ENCODE data around the gene GRIK3.

The GRIK3 gene

DNA sequence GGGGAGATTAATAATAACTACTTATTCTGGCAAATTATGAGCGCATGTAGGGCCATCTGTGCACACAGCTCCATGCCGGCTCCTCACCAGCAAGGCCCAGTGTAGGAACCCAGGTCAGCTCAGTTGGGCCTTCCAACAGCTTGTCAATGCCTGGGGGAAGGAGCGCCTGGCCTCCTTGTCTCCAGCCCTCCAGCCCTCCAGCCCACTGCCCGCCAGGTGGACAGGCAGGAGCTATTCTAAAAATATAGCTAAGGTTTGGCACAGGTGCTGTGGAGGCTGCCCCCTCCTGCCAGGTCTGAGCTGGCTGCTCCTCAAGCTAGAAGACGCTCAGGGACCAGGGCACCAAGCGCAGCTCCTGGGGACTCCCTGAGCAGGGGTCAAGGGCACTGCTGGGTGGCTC, 85.7 kb downstream of the GRIK3 start:
- DNase-seq (ENCODE audit: low spot score): no peak
- TF ChIP-seq, protein P1, sequence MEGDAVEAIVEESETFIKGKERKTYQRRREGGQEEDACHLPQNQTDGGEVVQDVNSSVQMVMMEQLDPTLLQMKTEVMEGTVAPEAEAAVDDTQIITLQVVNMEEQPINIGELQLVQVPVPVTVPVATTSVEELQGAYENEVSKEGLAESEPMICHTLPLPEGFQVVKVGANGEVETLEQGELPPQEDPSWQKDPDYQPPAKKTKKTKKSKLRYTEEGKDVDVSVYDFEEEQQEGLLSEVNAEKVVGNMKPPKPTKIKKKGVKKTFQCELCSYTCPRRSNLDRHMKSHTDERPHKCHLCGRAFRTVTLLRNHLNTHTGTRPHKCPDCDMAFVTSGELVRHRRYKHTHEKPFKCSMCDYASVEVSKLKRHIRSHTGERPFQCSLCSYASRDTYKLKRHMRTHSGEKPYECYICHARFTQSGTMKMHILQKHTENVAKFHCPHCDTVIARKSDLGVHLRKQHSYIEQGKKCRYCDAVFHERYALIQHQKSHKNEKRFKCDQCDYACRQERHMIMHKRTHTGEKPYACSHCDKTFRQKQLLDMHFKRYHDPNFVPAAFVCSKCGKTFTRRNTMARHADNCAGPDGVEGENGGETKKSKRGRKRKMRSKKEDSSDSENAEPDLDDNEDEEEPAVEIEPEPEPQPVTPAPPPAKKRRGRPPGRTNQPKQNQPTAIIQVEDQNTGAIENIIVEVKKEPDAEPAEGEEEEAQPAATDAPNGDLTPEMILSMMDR (IDR thresholded peaks at IDR 0.05; ENCODE audit: extremely low read depth, missing control alignments): no peak

- no peak for DNase-seq (ENCODE audit: low spot score)
- TF ChIP-seq, protein P1 (IDR thresholded peaks at IDR 0.05; ENCODE audit: extremely low read depth, missing control alignments): no peak
Observed at GRCh38 chr1:36948147-36948546, 86.2 kb downstream of the GRIK3 start.

DNA sequence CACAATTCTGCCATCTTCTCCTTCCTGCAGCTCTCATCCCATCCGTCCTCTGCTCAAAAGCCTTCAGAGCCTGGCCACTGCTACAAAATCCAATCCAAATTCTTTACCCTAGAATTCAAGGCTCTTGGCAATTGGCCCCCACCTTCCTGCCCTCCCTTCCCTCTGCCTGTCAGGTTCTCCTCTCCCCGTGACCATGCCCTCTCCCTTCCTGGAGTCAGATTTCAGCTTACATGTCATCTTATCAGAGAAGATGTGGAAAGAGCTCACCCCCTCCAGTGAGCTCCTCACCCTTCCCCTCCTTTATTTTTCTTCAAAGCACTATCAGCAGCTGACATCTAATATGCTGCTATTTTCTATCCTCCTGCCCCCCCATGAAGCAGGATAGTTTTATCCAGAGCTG, 86.9 kb downstream of the GRIK3 start:
- TF ChIP-seq, protein P1 (IDR thresholded peaks at IDR 0.05; ENCODE audit: extremely low read depth, missing control alignments): no peak
- DNase-seq (ENCODE audit: low spot score): no peak

DNA sequence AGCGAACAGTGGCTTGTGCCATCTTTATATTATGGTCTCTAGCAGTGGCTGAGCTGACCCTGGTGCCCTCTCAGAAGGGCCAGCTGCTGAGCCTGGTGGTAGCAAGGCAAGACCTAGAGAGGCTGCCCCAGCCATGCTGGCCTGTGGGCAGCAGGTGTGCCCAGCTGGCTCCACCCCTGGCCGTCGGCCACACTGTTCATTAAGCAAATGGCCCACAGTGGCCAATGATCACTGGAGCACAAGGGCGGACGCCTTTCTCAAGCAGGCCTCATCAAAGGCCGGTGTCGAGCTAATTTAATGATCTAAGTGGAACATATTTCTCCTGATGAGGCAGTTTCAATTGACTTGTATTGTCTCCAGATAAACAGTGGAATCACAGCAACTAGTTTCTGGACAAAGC, 89.4 kb downstream of the GRIK3 start:
- TF ChIP-seq, protein P1 (IDR thresholded peaks at IDR 0.05; ENCODE audit: extremely low read depth, missing control alignments): no peak
- DNase-seq (ENCODE audit: low spot score): no peak

DNA sequence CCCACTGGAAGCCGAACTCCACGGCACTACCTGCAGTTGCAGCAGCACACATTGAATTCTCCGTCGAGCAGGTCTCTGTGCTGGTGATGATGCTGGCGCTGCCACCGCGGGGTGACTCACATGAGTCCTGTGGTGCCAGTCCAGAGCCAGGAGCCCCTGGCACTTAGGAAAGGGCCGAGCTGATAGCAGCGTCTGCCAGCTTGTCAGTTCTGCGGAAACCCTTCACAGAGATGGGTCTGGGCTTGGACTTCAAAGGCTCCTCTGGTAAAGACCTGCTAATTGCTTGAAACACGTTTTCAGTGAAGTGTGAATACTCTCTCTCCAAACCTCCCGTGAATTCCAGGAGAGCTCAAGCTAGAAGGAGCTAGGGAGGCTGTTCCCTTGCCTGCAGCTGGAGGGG, 92.2 kb downstream of the GRIK3 start:
- no peak for DNase-seq (ENCODE audit: low spot score)
- TF ChIP-seq, protein P1 (IDR thresholded peaks at IDR 0.05; ENCODE audit: extremely low read depth, missing control alignments): no peak

DNA sequence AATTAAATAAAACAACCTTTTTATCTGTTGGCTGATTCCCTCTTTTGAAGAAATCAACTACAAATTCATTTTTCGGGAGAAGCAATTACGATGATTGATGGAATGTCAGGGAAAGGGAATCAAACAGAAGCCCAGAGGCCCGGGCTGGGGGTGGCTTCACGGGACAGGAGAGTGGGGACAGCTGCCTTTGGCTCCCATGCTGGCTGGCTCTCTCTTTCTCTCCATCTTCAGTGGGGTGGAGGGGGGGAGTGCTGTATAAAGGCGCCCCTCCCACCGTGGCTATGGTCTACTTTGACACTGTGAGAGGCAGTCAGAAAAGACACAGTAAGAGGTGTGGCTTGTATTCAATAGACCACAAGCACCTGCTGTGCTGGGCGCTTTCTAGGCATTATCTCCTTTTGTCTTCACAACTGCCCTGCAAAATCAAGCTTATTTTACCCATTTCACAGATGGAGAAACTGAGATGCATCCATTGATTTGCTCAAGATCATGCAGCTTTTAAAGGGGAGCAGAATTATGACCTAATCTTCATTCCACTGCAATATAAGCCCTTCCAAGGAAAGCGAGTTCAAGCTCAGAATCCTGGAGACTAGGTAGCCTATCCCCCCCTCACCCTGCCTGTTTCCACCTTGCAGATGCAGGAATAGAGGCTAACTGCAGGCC, 92.9 kb downstream of the GRIK3 start:
- no peak for DNase-seq (ENCODE audit: low spot score)
- TF ChIP-seq, protein P1 (IDR thresholded peaks at IDR 0.05; ENCODE audit: extremely low read depth, missing control alignments): no peak

DNA sequence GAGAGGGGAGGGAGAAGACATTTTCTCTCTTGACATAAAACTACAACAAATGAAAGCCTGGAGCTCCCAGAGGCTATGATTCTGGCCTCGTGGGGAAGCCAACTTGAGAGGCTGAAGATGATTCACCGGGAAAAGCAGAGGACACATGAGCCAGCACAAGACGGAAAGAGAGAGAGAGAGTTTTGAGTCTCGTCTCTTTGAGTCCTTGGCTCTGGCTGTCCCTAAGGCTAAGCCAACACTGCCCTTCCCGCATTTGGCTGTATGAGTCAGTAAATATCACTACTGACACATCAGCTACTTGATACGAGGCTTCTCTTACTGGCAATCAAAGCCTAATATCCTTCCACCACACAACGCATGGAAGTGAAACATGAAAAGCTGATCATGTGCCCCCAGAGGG, 95.5 kb downstream of the GRIK3 start:
- DNase-seq (ENCODE audit: low spot score): no peak
- TF ChIP-seq, protein P1 (IDR thresholded peaks at IDR 0.05; ENCODE audit: extremely low read depth, missing control alignments): no peak
